ENCODE results near the gene PCBP3. TPM values are rescaled to one million over a fixed set of nuclear protein-coding genes. Genes with fewer than 3 reads are reported as not detected.
A peak's percentile ranks its signal among the peaks of the same experiment; 100 is the strongest.
"Not testable (repeated sequence)": the region's sequence is repeated elsewhere in the genome, so short reads cannot be mapped to it uniquely, and the experiment has no call there.

PCBP3 gene
- total RNA-seq, 1 donor from 2014 or later = 72.7 TPM

GRCh38 chr21:45804809-45805313 lies 161.3 kb downstream of the PCBP3 start:
- peaks cover 17% of the 10 kb centered on the region for H3K4me1 Mint-ChIP-seq (ENCODE audit: low read depth, unreplicated experiment)
- peaks cover 13% of the 10 kb centered on the region for H3K27me3 Mint-ChIP-seq (ENCODE audit: unreplicated experiment)
- TF ChIP-seq CTCF (IDR thresholded peaks at IDR 0.05; ENCODE audit: partially characterized antibody, unreplicated experiment) = no peak
- H3K4me3 Mint-ChIP-seq (ENCODE audit: unreplicated experiment) = no peak overlapping the region
- peaks cover 18% of the 10 kb centered on the region for H3K36me3 Mint-ChIP-seq (ENCODE audit: unreplicated experiment)
- peaks cover 11% of the 10 kb centered on the region for H3K9me3 Mint-ChIP-seq (ENCODE audit: unreplicated experiment)
- DNase-seq = no peak
- peak overlapping the region; percentile 55 for H3K27ac Mint-ChIP-seq (ENCODE audit: unreplicated experiment)

- no peak for TF ChIP-seq CTCF (IDR thresholded peaks at IDR 0.05; ENCODE audit: partially characterized antibody, unreplicated experiment)
- Mint-ChIP-seq H3K36me3 (ENCODE audit: unreplicated experiment) (peaks cover 18% of the 10 kb centered on the region), H3K27ac (ENCODE audit: unreplicated experiment) (no peak overlapping the region), H3K4me3 (ENCODE audit: unreplicated experiment) (no peak overlapping the region), H3K9me3 (ENCODE audit: unreplicated experiment) (peaks cover 11% of the 10 kb centered on the region), H3K27me3 (ENCODE audit: unreplicated experiment) (peaks cover 15% of the 10 kb centered on the region), H3K4me1 (ENCODE audit: low read depth, unreplicated experiment) (peaks cover 20% of the 10 kb centered on the region)
- no peak for DNase-seq
Observed at GRCh38 chr21:45805321-45805720, 161.8 kb downstream of the PCBP3 start.

GRCh38 chr21:45806042-45806441 lies 162.5 kb downstream of the PCBP3 start:
- H3K9me3 Mint-ChIP-seq (ENCODE audit: unreplicated experiment) = peaks cover 11% of the 10 kb centered on the region
- peaks cover 20% of the 10 kb centered on the region for H3K4me1 Mint-ChIP-seq (ENCODE audit: low read depth, unreplicated experiment)
- peaks cover 18% of the 10 kb centered on the region for H3K36me3 Mint-ChIP-seq (ENCODE audit: unreplicated experiment)
- no peak overlapping the region for H3K27ac Mint-ChIP-seq (ENCODE audit: unreplicated experiment)
- H3K4me3 Mint-ChIP-seq (ENCODE audit: unreplicated experiment) = no peak overlapping the region
- no peak for DNase-seq
- TF ChIP-seq CTCF (IDR thresholded peaks at IDR 0.05; ENCODE audit: partially characterized antibody, unreplicated experiment) = no peak
- peaks cover 15% of the 10 kb centered on the region for H3K27me3 Mint-ChIP-seq (ENCODE audit: unreplicated experiment)

GRCh38 chr21:45808663-45809062 lies 165.1 kb downstream of the PCBP3 start:
- DNase-seq; H3K9me3 Mint-ChIP-seq (ENCODE audit: unreplicated experiment); H3K4me3 Mint-ChIP-seq (ENCODE audit: unreplicated experiment); H3K27ac Mint-ChIP-seq (ENCODE audit: unreplicated experiment): not testable (repeated sequence)
- peaks cover 34% of the 10 kb centered on the region for H3K36me3 Mint-ChIP-seq (ENCODE audit: unreplicated experiment)
- peaks cover 14% of the 10 kb centered on the region for H3K4me1 Mint-ChIP-seq (ENCODE audit: low read depth, unreplicated experiment)
- peaks cover 13% of the 10 kb centered on the region for H3K27me3 Mint-ChIP-seq (ENCODE audit: unreplicated experiment)

- Mint-ChIP-seq H3K9me3 (ENCODE audit: unreplicated experiment) (peaks cover 7% of the 10 kb centered on the region), H3K36me3 (ENCODE audit: unreplicated experiment) (peaks cover 34% of the 10 kb centered on the region), H3K4me1 (ENCODE audit: low read depth, unreplicated experiment) (peaks cover 12% of the 10 kb centered on the region), H3K4me3 (ENCODE audit: unreplicated experiment) (peak overlapping the region; percentile 17), H3K27ac (ENCODE audit: unreplicated experiment) (peak overlapping the region; percentile 67), H3K27me3 (ENCODE audit: unreplicated experiment) (peaks cover 13% of the 10 kb centered on the region)
- DNase-seq = no peak
- TF ChIP-seq CTCF (IDR thresholded peaks at IDR 0.05; ENCODE audit: partially characterized antibody, unreplicated experiment) = no peak
Observed at GRCh38 chr21:45809421-45809820, 165.9 kb downstream of the PCBP3 start.
